GM19043 (cell line): ENCODE measurements around the gene SNTG2.
"Not testable (repeated sequence)": the region's sequence is repeated elsewhere in the genome, so short reads cannot be mapped to it uniquely, and the experiment has no call there.

ENCODE experiments used
- ATAC-seq: cut with Tn5 transposase; IDR thresholded peaks from one replicate; pipeline ENCODE4 v1.9.1; 2021; ENCODE audit warnings: low read depth; ENCODE audit not compliant: unreplicated experiment

Gene SNTG2

GRCh38 chr2:1341404-1342120, 390.9 kb downstream of the SNTG2 start:
- ATAC-seq: no peak

GRCh38 chr2:1348789-1349188, 398.1 kb downstream of the SNTG2 start:
- ATAC-seq: no peak

GRCh38 chr2:1350111-1350510, 399.5 kb downstream of the SNTG2 start:
- no peak for ATAC-seq

- ATAC-seq: no peak
Observed at GRCh38 chr2:1353124-1353523, 402.5 kb downstream of the SNTG2 start.

- ATAC-seq: no peak
Observed at GRCh38 chr2:1353543-1353942, 402.9 kb downstream of the SNTG2 start.

GRCh38 chr2:1360144-1360543, 409.5 kb downstream of the SNTG2 start:
- ATAC-seq: no peak

- ATAC-seq: no peak
Observed at GRCh38 chr2:1360557-1361250, 410.1 kb downstream of the SNTG2 start.

- no peak for ATAC-seq
Observed at GRCh38 chr2:1363367-1363766, 412.7 kb downstream of the SNTG2 start.

- ATAC-seq: no peak
Observed at GRCh38 chr2:1366546-1367134, 416.0 kb downstream of the SNTG2 start.

GRCh38 chr2:1367601-1368000, 417.0 kb downstream of the SNTG2 start:
- no peak for ATAC-seq

- ATAC-seq: no peak
Observed at GRCh38 chr2:1369905-1370304, 419.3 kb downstream of the SNTG2 start.

- no peak for ATAC-seq
Observed at GRCh38 chr2:1370461-1370860, 419.8 kb downstream of the SNTG2 start.

GRCh38 chr2:1371082-1371481, 420.4 kb downstream of the SNTG2 start:
- ATAC-seq: no peak

GRCh38 chr2:1373830-1374229, 423.2 kb downstream of the SNTG2 start:
- ATAC-seq: no peak

GRCh38 chr2:1374287-1374686, 423.6 kb downstream of the SNTG2 start:
- no peak for ATAC-seq

GRCh38 chr2:1375794-1376193, 425.1 kb downstream of the SNTG2 start:
- ATAC-seq: no peak

GRCh38 chr2:1377473-1377872, 426.8 kb downstream of the SNTG2 start:
- ATAC-seq: no peak

- ATAC-seq: no peak
Observed at GRCh38 chr2:1378456-1379150, 428.0 kb downstream of the SNTG2 start.

GRCh38 chr2:1381644-1382043, 431.0 kb downstream of the SNTG2 start:
- ATAC-seq: no peak

GRCh38 chr2:1387954-1388725, 437.5 kb downstream of the SNTG2 start:
- ATAC-seq: not testable (repeated sequence)
